Activated B cell treated with CpG ODN at 0.5 μM for 24 hours (primary cell): Measurements from ENCODE around the gene LZTS2. TPM values are rescaled to one million over a fixed set of nuclear protein-coding genes. Genes with fewer than 3 reads are reported as not detected.

Experiments
- ATAC-seq: fragments of 200-7000 bp; cut with Tn5 transposase; one replicate; pipeline ENCODE4 v1.10.0; 2021; ENCODE audit warnings: low read depth, mild to moderate bottlenecking, moderate library complexity
- CTCF ChIA-PET: fragments of 350-600 bp; sonication (Branson Sonifier 250); formaldehyde crosslinking; loops from one replicate; lab custom pipeline; 2021; ENCODE audit warnings: antibody characterized with exemption; lab: Charles Lee
- POLR2A ChIA-PET: fragments of 350-600 bp; sonication (Branson Sonifier 250); formaldehyde crosslinking; loops from one replicate; lab custom pipeline; 2021; ENCODE audit warnings: antibody characterized with exemption; lab: Charles Lee
- DNase-seq: peaks from one replicate; pipeline ENCODE4 v3.0.0; 2022
- H3K27ac Mint-ChIP-seq: one replicate; pipeline ENCODE4 v1.8.0; 2020; ENCODE audit warnings: mixed read lengths
- H3K27me3 Mint-ChIP-seq: one replicate; pipeline ENCODE4 v1.8.0; 2021; ENCODE audit warnings: mixed read lengths
- H3K36me3 Mint-ChIP-seq: one replicate; pipeline ENCODE4 v1.8.0; 2021; ENCODE audit warnings: low read depth, mixed read lengths
- H3K4me1 Mint-ChIP-seq: one replicate; pipeline ENCODE4 v1.8.0; 2021; ENCODE audit warnings: mixed read lengths
- H3K4me3 Mint-ChIP-seq: one replicate; pipeline ENCODE4 v1.8.0; 2020; ENCODE audit warnings: mild to moderate bottlenecking, mixed read lengths
- H3K9me3 Mint-ChIP-seq: one replicate; pipeline ENCODE4 v1.8.0; 2020; ENCODE audit warnings: mixed read lengths
- intact Hi-C: fragments of 100-400 bp; cut with micrococcal nuclease; formaldehyde crosslinking; loops from one replicate; pipeline ENCODE4 v1.15.1; 2024
- total RNA-seq: library from RNA; stranded (reverse); gene quantifications from 2 replicates; pipeline ENCODE4 v1.2.3, GENCODE V29; 2022
- TF ChIP-seq, protein P1 (sequence below): fragments of 200-600 bp; IDR thresholded peaks from one replicate; pipeline ENCODE4 v1.8.0; 2022; ENCODE audit warnings: antibody characterized with exemption, mild to moderate bottlenecking

The LZTS2 gene
- total RNA-seq, 1 donor from 2014 or later: 14.9 TPM

DNA sequence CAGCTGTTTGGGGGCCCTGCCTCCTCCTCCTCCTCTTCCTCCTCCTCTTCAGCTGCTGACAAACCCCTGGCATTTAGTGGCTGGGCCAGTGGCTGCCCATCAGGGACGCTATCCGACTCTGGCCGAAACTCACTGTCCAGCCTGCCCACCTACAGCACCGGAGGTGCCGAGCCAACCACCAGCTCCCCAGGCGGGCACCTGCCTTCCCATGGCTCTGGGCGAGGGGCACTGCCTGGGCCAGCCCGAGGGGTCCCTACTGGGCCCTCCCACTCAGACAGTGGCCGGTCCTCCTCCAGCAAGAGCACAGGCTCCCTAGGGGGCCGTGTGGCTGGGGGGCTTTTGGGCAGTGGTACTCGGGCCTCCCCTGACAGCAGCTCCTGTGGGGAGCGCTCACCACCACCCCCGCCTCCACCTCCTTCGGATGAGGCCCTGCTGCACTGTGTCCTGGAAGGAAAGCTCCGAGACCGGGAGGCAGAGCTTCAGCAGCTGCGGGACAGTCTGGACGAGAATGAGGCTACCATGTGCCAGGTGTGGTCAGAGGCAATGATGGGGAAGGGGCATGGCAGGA is 4.1 kb downstream of the LZTS2 start:
- POLR2A ChIA-PET: no interaction called here
- CTCF ChIA-PET: interaction anchor here (1.5 to 3.3 kb wide), 2 partner anchors 11 to 15 kb away, joined by 4 to 11 read pairs; no protein-coding TSS in a partner anchor
- intact Hi-C loops: no loop called here
- no peak for DNase-seq
- peaks cover 10% of the 10 kb centered on the region for H3K4me1 Mint-ChIP-seq
- no peaks in the 10 kb centered on the region for H3K9me3 Mint-ChIP-seq
- no peak for ATAC-seq
- H3K27me3 Mint-ChIP-seq: no peaks in the 10 kb centered on the region
- TF ChIP-seq, protein P1, sequence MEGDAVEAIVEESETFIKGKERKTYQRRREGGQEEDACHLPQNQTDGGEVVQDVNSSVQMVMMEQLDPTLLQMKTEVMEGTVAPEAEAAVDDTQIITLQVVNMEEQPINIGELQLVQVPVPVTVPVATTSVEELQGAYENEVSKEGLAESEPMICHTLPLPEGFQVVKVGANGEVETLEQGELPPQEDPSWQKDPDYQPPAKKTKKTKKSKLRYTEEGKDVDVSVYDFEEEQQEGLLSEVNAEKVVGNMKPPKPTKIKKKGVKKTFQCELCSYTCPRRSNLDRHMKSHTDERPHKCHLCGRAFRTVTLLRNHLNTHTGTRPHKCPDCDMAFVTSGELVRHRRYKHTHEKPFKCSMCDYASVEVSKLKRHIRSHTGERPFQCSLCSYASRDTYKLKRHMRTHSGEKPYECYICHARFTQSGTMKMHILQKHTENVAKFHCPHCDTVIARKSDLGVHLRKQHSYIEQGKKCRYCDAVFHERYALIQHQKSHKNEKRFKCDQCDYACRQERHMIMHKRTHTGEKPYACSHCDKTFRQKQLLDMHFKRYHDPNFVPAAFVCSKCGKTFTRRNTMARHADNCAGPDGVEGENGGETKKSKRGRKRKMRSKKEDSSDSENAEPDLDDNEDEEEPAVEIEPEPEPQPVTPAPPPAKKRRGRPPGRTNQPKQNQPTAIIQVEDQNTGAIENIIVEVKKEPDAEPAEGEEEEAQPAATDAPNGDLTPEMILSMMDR: no peak
- H3K27ac Mint-ChIP-seq: no peak overlapping the region
- H3K36me3 Mint-ChIP-seq: peaks cover 21% of the 10 kb centered on the region
- H3K4me3 Mint-ChIP-seq: no peak overlapping the region

GRCh38 chr10:101005361-101005760 is 5.8 kb downstream of the LZTS2 start:
- no peak overlapping the region for H3K4me3 Mint-ChIP-seq
- intact Hi-C loops: no loop called here
- no peak for DNase-seq
- no peak overlapping the region for H3K27ac Mint-ChIP-seq
- ChIA-PET CTCF (no interaction called here), POLR2A (no interaction called here)
- no peaks in the 10 kb centered on the region for H3K9me3 Mint-ChIP-seq
- TF ChIP-seq, protein P1: no peak
- peaks cover 20% of the 10 kb centered on the region for H3K36me3 Mint-ChIP-seq
- peaks cover 6% of the 10 kb centered on the region for H3K4me1 Mint-ChIP-seq
- H3K27me3 Mint-ChIP-seq: no peaks in the 10 kb centered on the region
- no peak for ATAC-seq

DNA sequence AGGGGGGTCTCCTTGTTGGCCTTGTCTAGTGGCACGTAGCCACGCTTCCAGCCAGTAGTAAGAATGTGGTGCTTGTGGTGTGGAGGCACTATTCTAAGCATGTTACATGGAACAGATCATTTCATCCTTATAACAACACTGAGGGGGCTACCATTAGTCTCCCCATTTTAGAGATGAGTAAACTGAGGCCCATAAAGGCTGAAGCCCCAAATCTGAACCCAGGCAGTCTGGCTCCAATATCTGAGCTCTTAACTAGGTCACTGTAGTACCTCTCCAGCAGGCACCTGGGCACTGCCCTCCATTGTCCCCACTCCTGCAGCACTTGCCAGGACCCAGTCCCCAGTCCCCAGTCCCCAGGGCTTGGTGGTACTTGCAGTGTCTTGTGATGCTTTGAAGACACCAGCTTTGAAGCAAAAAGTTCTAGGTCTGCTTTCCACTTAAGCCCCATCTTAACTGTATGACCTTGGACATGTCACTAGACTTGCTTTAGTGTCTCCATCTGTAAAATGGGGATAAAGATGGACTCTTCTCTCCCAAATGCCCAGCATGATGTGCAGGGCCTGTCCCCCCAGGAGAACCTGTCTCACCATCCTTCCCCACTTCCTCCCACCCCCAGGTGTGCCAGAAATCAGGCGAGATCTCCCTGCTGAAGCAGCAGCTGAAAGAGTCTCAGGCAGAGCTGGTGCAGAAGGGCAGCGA is 6.4 kb downstream of the LZTS2 start:
- Mint-ChIP-seq H3K27ac (no peak overlapping the region), H3K4me1 (peaks cover 3% of the 10 kb centered on the region), H3K36me3 (peaks cover 20% of the 10 kb centered on the region), H3K27me3 (no peaks in the 10 kb centered on the region), H3K4me3 (no peak overlapping the region), H3K9me3 (no peaks in the 10 kb centered on the region)
- POLR2A ChIA-PET: no interaction called here
- ATAC-seq (no peak), DNase-seq (no peak)
- intact Hi-C loops: no loop called here
- CTCF ChIA-PET: no interaction called here
- TF ChIP-seq, protein P1: no peak

DNA sequence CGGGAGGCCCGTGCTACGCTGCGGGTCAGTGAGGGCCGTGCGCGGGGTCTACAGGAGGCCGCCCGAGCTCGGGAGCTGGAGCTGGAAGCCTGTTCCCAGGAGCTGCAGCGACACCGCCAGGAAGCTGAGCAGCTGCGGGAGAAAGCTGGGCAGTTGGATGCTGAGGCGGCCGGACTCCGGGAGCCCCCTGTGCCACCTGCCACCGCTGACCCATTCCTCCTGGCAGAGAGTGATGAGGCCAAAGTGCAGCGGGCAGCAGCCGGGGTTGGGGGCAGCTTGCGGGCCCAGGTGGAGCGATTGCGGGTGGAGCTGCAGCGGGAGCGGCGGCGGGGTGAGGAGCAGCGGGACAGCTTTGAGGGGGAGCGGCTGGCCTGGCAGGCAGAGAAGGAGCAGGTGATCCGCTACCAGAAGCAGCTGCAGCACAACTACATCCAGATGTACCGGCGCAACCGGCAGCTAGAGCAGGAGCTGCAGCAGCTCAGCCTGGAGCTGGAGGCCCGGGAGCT is 7.0 kb downstream of the LZTS2 start:
- intact Hi-C loops: no loop called here
- no peaks in the 10 kb centered on the region for H3K9me3 Mint-ChIP-seq
- H3K4me3 Mint-ChIP-seq: no peak overlapping the region
- no peak for ATAC-seq
- no peak overlapping the region for H3K27ac Mint-ChIP-seq
- no peaks in the 10 kb centered on the region for H3K27me3 Mint-ChIP-seq
- TF ChIP-seq, protein P1: no peak
- DNase-seq: no peak
- POLR2A ChIA-PET: interaction anchor here (0.7 kb wide), 1 partner anchor 25 kb away, joined by 3 read pairs; the partner anchor contains the start of gene SFXN3
- no peaks in the 10 kb centered on the region for H3K4me1 Mint-ChIP-seq
- H3K36me3 Mint-ChIP-seq: peaks cover 20% of the 10 kb centered on the region
- CTCF ChIA-PET: interaction anchor here (0.7 kb wide), 1 partner anchor 9 kb away, joined by 4 read pairs; no protein-coding TSS in a partner anchor

- H3K27ac Mint-ChIP-seq: no peak overlapping the region
- no peaks in the 10 kb centered on the region for H3K4me1 Mint-ChIP-seq
- peaks cover 20% of the 10 kb centered on the region for H3K36me3 Mint-ChIP-seq
- H3K4me3 Mint-ChIP-seq: no peak overlapping the region
- DNase-seq (no peak), ATAC-seq (no peak)
- ChIA-PET CTCF (interaction anchor here (0.7 kb wide), 1 partner anchor 9 kb away, joined by 4 read pairs; no protein-coding TSS in a partner anchor), POLR2A (interaction anchor here (0.7 kb wide), 1 partner anchor 24 kb away, joined by 3 read pairs; the partner anchor contains the start of gene SFXN3)
- intact Hi-C loops: no loop called here
- no peaks in the 10 kb centered on the region for H3K9me3 Mint-ChIP-seq
- no peaks in the 10 kb centered on the region for H3K27me3 Mint-ChIP-seq
- TF ChIP-seq, protein P1: no peak
These were observed 7.6 kb downstream of the LZTS2 start for GRCh38 chr10:101007099-101007711.
